T-helper 22 cell (primary cell): ENCODE measurements around the gene BHMT2.

Experiments
- DNase-seq: peaks from one replicate; pipeline ENCODE4 v3.0.0-alpha.2; 2020; ENCODE audit warnings: low read depth

BHMT2 gene

DNA sequence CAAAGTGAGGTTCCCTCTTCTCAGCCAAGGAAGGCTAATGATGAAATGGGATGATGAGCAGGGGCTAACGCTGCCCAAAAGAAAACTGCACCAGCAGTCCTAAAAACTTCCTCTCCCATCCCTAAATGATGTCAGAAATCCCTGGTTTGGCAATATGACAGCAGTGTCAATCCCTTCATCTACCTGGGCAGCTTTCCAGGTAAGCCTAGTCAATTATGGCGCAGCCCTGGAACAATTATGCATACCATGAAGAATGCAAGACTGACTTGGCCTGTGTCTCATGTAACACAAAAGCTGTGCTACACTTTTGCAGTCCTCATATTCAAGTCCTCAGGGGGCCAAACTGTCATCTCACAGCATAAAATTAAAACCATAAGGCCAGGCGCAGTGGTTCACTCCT, 7.1 kb upstream of the BHMT2 start:
- DNase-seq = no peak

DNA sequence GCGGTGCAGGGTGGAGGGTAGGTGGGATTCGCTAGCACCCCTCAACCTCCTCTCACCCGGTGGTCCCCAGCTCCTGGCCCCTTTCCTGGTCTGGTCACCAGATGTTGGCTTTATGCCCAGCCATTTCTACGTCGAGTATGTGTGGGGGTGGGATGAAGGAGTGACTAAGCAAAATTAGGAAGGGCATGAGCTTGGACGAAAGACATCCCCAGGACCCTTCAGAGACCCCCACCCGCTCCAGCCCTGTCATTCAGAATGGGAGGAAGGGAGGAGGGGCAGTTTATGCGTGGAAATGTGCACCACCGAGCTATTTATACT, 742 bp downstream of the BHMT2 start:
- DNase-seq = no peak

DNA sequence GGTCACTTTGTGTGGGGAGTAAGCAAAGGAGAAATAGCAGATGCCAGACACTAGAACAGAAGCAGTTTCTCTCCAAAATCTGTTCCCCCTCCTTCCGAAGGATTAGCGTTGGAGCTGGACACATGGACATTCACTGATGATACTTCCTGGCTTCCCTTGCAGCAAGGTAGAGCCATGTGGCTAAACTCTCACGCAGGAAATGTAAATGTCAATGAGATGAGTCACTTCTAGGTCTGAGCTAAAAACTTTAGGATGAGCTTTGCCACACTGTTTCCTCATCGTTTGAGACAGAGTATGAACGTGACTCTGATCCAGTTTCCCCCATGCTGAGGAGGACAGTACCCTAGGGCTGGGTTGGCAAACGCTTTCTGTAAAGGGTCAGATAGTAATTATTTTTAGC, 5.1 kb downstream of the BHMT2 start:
- no peak for DNase-seq

DNA sequence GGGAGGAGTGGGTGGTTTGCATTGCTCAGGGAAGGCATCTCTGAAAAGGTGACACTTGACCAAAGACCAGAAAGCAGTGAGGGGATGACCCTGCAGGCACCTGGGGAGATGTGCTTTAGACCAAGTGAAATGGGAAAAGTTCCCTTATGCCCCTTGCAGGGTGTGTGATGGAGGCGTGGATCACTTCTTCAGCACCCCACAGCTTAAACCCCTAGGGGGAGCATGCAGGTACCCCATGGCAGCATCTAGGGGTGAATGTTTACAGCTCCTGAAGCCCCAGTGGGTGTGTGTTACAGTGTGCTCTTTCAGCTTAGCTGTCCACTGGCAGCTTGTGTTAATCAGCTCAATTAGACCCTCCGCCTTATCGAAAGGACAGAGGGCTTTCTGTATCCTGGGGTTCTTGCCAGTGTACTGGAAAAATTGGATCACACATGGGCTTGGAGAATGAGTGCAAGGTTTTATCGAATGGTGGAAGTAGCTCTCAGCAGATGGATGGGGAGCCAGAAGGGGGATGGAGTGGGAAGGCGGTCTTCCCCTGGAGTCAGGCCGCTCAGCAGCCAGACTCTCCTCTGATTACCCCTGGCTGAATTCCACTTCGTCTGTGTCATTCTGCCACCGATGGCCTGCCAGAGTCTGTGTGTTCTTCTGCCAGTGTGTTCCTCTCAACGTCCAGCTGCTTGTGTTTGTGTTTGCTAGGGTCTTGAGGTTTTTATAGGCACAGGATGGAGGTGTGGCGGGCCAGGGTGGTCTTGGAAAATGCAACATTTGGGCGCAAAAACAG, 6.3 kb downstream of the BHMT2 start:
- no peak for DNase-seq

DNA sequence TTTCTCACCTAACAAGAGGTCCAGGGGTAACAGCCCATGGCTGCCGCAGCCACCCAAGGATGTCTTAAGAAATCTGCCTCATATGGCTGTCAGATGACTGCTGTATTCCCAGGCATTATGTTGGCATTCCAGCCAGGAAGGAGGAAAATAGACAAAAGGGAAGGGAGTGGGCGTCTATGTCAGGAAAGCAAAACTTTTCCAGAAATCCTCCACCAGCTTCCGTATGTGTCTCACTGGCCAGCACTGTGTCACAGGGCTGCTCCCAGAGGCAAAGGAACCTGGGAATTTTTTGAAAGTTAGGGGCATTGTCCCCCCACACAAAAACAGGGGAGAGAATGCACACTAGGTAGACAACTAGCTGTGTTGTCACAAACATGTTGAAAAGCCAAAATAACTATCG, 7.3 kb downstream of the BHMT2 start:
- no peak for DNase-seq

DNA sequence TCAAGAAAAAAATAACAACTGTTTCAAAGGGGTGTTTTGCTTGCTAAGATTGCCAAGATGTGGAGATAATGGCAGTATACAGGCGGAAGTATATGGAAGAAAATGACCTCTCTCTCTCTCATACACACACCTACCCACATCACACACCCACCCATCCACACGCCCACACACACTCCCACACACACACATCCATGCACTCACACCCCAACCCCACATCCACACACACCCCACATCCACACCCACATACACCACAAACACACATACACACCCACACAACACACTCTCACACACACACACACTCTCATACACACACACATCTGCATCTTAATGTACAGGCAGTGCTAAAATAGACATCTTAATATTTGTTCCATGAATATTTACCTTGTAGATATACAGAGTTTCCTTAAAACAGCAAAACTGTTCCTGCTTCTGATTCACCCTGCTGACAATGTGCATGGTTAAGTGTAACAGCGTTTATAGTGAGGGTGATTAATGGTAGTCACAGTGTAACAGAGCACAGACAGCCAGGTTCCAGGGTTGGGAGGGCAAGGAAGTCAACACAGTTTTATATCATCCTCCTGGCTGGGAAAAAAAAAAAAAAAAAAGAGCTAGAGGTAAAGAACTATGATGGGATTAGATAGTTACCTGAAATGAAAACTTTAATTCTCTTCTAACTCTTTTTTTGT, 8.3 kb downstream of the BHMT2 start:
- DNase-seq = no peak

DNA sequence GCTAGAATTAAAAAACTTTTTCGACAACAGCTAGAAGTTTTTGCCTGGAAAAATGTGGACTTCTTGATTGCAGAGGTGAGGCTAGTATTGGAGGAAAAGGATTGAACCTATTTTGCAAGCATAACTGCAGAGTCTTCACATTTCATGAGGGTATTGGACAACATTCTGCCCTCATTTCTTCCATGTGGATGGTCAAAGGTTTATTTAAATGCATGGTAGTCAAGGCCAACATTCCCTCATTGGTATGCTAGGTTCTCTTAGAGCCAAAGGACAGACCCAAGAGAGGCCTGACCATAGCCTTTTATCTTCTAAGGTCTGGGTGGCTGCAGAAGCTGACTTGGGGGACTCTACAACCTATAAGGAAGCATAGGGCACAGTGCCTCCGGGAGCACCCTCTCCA, 11.2 kb downstream of the BHMT2 start:
- no peak for DNase-seq

DNA sequence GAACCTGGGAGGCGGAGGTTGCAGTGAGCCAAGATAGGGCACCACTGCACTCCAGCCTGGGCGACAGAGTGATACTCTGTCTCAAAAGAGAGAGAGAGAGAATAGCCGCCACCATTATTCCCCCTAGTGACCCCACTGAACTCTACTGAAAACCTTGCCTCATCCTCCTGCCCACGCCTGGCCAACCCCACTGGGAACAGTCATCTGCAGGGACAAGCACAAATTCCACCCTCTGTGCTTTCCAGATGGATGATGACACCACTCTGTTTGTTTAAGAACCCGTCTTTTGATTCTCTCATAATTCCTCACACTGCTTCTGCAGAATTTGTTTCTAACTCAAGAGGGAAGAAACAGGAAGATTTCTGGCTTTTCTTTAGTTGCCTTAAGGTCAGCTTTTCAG, 12.2 kb downstream of the BHMT2 start:
- no peak for DNase-seq

DNA sequence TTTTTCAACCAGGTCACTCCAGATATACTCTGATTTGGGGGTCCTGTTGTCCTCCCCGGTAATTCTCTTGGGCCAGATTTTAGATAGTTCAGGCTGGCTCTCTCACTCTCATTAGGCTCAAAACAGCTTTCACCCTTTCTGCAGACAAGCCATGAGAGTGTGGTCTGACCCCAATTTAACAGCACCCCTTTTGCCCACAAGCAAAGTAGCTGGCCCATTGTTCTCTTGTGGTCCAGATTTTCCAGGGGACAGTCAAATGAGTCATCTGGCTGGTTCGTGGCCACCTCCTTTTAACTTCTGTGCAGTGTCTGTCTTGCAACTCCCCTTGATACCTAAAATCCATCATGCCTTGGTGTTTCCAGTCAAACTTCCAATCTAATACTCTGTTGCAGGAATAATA, 16.5 kb downstream of the BHMT2 start:
- no peak for DNase-seq

DNA sequence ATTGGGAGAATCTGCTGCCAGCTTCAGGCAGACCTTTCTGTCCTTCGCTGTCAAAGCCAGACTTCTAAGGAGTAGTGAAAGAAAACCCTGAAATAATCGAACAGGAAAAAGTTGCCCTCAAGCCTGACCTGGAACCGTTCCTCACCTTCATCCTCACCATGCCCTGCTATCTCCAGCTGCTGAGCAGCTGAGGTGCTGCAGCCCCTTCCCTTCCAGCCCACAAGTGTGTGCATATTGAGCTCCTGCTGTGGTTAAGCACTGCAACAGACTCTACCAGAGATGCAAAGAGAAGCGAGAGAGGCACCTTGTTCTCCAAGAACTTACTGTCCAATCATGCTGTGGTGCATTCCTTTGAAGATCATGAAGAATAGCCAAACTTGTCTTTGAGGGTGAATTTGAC, 18.9 kb downstream of the BHMT2 start:
- no peak for DNase-seq

DNA sequence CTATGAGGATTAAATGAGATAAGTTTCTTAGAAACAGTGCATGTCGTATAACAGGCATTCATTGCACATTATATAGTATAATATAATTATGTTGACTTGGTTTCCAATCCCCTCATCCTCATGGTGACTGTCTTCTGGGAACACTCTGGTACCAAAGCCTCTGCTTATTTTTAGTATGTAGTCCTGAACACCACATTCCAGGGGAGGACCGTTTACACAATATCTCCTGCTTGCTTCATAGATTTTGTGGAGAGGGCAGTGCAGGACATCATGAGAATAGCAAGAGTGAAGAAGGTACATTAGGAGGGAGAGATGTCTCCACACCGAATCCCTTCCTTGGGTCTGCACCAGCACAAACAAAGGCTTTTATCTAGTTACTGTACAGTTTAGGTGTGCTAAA, 21.5 kb downstream of the BHMT2 start:
- no peak for DNase-seq

DNA sequence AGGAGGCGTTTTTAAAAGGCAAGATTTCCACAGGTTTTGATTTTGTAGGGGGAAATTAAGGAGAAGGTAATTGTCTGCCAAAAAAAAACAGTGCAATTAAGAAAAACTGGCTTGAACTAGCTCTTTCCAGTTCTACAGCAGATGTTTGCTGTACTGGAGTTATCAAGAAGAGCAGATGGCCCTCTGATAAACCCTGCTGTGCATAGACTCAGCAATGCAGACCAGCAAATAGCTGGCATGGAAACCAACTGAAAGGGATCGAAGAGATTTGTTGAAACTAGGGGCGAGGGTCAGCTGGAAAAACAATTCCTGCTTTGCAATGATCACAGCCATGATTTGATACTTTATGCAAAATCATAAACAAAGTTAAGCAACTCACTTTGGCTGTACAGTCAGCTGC, 24.2 kb downstream of the BHMT2 start:
- DNase-seq = no peak

DNA sequence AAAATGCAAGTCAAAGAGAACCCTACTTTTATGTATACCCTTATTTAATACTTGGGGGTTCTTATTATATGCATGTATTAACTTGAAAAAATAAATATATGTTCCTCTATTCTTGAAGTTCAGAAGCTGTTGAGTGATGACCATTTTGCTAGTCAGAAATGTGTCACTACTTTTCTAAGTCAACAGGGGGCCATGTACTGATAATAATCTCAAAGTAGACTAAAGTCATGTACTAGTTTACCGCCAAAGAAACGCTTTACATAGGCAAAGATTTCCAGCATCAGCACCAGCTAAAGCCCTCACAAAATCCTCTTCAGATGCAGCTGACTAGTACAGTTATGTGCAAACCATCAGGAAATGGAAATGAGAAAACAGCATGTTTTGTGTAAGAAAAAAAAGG, 36.3 kb downstream of the BHMT2 start:
- no peak for DNase-seq

DNA sequence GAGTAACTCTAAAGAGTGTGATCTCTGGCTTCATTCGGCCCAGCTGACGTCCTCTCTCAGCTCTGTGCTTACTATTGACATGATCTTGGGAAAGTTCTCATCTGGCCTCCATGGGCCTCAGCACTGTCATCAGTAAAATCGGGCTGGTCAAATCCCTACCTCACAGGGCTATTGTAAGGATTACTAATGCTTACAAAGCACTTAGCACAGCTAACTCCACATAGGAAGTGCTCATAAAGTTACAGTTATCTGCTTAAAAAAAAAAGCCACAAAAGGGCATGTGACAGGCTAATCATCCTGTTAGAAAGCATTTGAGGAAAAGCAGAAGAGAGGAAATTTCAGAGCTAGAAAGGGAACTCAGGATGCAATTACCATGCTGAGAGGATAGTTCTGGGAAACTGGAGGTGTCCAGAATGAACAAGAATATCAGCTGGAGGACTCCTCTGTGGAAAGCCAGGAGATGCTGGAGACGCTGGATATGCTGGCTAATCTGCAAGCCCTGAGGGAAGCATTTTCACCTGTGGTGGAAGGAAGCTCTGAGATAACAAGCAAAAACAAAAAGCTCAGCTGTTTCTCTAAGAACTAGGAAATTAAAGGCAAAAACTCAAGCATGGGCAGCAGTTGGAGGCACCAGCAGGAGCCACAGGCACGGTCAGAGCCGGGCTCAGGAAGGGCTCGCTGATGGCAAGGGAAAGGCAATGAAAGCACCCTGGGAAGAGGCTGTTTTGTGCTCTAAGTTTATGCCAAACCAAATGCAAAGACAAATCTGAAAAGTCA, 37.6 kb downstream of the BHMT2 start:
- DNase-seq = no peak

DNA sequence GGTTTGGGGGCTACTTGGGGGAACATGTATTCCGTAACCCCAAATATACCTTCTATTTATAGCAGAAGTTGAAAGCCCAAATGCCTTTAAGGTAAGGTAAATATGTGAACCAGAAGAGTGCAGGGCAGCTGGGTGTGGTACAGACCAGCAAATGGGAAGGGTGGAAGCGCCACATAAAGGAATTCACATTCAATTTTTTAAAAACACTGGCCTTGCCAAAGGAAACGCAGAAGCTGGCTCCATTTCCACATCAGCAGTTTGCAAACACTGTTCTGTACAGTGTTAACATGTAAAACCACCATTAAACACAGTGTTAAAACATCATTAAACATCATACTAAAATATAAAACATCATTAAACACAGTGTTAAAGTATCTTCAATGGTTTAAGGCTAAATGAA, 38.5 kb downstream of the BHMT2 start:
- DNase-seq = no peak

DNA sequence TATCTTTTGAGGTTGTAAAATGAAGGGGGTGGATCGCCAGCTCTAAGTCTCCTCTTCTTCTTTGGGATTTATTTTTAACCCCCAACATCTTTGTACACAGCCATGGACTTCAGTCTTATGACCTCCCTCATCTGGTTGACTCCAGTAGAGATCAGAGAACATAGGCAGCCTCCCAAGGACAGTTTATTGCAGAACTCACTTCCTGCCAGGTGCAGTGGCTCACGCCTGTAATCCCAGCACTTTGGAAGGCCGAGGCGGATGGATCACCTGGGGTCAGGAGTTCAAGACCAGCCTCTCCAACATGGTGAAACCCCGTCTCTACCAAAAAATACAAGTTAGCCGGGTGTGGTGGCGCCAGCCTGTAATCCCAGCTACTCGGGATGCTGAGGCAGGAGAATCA, 39.2 kb downstream of the BHMT2 start:
- no peak for DNase-seq

DNA sequence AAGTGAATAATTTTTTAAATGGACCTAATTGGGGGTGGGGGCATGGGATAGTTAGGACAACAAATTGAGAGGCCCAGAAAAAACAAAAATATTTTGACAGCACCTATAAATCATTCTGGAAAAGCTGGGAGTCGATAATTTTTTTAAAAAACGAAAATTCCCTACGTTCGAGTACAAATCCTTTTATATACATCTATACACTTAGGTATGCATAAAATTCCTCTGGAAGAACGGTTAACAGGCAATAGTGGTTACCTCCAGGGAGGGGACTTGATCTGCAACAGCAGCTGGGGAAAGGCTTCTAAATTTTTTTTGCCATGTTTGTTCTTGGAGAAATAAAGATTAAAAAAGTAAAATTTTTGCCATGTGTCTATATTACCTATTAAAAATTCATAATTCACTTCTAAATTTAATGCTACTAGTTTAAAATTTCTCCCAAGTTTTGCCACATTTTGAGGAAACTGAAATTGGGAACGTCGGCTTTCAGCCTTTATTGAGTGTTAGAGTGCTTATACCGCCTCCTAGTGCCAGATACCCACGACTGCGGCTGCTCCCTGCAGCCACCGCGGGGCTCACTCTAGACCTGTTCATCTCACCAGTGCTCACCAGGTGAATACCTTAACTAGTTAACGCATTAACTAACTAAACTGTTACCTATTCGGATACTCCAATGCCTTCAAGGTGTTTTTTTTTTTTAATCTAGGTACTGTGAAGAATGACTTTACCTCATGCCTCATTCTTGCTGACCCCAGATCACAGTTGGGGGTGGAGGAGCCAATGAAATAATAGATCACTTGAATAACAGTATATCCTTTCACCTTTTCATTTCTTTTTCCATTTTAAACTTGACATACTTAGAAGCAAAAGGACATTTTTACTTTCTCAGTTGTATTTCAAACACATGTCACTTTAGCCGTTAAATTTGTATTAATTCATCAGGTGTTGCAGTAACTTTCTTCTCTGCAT, 40.2 kb downstream of the BHMT2 start:
- no peak for DNase-seq

DNA sequence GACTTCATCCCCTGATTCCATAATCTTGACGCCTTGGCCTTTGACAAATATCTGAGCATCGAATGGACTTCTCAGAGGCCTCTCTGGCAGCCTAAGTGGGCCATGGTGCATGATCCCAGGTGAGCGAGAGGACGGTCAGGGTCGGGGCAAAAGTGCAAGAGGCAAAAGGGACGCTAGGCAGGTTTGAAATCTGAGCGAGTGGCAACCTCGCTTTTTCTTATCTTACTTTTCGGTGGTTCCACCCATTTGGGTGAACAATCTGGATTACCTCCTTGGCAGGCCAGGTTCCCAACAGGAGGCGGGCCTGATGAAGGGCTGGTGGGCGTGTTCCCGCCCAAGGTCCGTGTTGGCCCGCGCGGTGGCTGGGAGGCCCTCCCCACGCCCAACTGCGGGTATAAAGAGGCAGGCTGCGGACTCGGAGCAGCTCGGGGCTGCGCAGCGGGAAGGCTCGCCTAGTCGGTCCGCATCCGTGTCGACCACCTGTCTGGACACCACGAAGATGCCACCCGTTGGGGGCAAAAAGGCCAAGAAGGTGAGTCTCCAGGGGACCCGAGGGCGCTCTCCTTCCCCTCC, 41.9 kb downstream of the BHMT2 start, which contains the start of gene BHMT:
TSS of gene BHMT (plus strand) at position 423 of the 573 bp plus-strand sequence. CDS start at position 500, 77 bp downstream.
- DNase-seq = no peak

DNA sequence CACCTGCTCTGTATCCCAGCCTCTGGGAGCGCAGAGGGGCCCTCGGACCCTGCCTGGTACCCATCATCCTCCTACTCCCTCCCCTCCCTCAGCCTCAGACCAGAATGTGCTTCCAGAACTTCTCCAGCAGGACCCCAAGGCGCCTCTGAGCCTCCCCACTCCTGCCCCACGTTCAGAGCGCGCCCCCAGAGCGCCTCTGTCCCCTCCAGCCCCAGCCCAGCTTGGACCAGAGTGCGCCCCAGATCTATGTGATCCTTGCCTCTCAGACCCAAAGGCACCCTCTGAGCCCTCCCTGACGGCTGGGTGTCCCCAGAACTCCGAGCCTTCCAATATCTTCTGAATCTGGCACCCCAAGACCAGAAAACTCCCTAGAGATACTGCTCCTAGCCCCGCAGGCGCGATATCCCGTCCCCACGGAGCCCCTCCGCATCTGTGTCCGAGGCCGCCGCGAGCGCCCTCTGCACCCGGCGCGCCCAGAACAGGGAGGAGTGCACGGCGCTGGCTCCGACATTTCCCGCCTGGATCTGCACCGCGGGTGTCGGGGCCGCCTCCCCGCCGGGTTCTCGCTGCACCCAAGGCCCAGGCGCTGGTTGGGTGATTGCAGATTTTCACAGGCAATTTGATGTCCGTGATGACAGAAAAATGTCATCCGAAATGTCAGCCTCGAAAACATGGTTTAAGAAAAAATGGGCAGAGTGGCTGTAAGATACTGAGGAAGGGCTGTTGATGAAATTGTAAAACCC, 42.6 kb downstream of the BHMT2 start:
- DNase-seq = no peak

DNA sequence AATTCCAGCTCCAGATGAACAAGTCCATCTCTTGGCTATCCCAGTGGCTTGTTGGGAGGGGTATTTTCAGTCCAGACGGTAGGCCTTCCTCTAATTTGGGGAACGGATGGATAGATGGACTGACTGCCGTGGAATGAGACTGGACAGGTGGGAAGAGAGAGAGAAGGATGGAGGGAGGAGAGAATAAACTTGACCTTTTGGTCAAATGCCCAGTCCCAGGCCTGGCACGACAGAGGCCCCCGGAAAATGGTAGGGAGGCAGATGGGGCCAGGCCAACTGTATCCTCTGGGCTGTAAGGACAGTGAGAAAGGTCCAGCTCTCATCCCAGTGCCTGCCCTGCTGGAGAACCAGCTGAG, 43.1 kb downstream of the BHMT2 start:
- no peak for DNase-seq

DNA sequence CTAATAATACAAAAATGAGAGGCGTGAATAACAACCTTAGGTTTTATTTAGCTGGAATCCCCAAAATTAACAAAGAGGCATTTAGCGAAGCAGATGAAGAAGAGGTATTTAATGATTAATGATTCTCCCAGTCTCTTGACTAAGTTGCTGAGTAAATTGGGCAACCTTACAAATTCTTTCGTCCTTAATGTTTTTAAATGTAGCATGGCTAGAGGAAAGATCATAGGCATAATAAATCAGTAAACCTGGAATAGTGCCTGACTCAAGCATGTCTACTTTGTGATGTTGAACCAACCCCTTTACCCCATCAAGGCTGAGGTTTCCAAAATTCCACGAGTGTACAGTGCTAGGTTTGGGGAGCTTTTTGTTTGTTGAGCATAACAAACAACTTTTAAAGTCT, 49.9 kb downstream of the BHMT2 start:
- DNase-seq = no peak
